Cardiac septum (tissue), 1 donor: ENCODE data around the gene PGPEP1. TPM values are rescaled to one million over a fixed set of nuclear protein-coding genes. Genes with fewer than 3 reads are reported as not detected.
"Not testable (repeated sequence)": the region's sequence is repeated elsewhere in the genome, so short reads cannot be mapped to it uniquely, and the experiment has no call there.

Source experiments
- DNase-seq: peaks from one replicate; pipeline ENCODE4 v3.0.0-alpha.2; 2020; ENCODE audit warnings: low spot score
- intact Hi-C: fragments of 100-400 bp; cut with DNase I; formaldehyde crosslinking; loops from one replicate; pipeline ENCODE4 v1.14.0; 2022
- total RNA-seq: library from RNA; stranded (reverse); fragmentation: NEBNext Ultra II Directional; extraction: Animal tissue kit (Norgen Biotek cat#: 25700); gene quantifications from one replicate; pipeline ENCODE4 v1.2.1, GENCODE V29; 2021
- donor health status: DM: no; HTN: no; CAD: no.

PGPEP1 gene
- total RNA-seq, 1 donor from 2014 or later = 45.5 TPM

- DNase-seq = no peak
- intact Hi-C loops = no loop called here
Measured at GRCh38 chr19:18351544-18351943, 11.1 kb downstream of the PGPEP1 start.

GRCh38 chr19:18353378-18354005 lies 13.1 kb downstream of the PGPEP1 start:
- intact Hi-C loops = no loop called here

GRCh38 chr19:18354743-18355142 lies 14.3 kb downstream of the PGPEP1 start:
- DNase-seq, intact Hi-C loops: not testable (repeated sequence)

More at GRCh38 chr19:18353378-18354005, 13.1 kb downstream of the PGPEP1 start:
- no peak for DNase-seq

- DNase-seq = no peak
- intact Hi-C loops = no loop called here
Measured at GRCh38 chr19:18357041-18357440, 16.6 kb downstream of the PGPEP1 start.

- intact Hi-C loops = no loop called here
- DNase-seq = no peak
Measured at GRCh38 chr19:18361646-18362045, 21.2 kb downstream of the PGPEP1 start.

- intact Hi-C loops = no loop called here
- DNase-seq = no peak
Measured at GRCh38 chr19:18362934-18363542, 22.6 kb downstream of the PGPEP1 start.

- DNase-seq = no peak
- intact Hi-C loops = no loop called here
Measured at GRCh38 chr19:18363787-18364186, 23.4 kb downstream of the PGPEP1 start.

- intact Hi-C loops, DNase-seq: not testable (repeated sequence)
Measured at GRCh38 chr19:18364277-18364825, 24.0 kb downstream of the PGPEP1 start.

GRCh38 chr19:18364826-18365528 lies 24.6 kb downstream of the PGPEP1 start:
- intact Hi-C loops = no loop called here

GRCh38 chr19:18366021-18366435 lies 25.6 kb downstream of the PGPEP1 start:
- no peak for DNase-seq
- intact Hi-C loops = no loop called here

More at GRCh38 chr19:18364826-18365528, 24.6 kb downstream of the PGPEP1 start:
- no peak for DNase-seq

- DNase-seq = no peak
- intact Hi-C loops = no loop called here
Measured at GRCh38 chr19:18368504-18369222, 28.3 kb downstream of the PGPEP1 start.

GRCh38 chr19:18373407-18373891 lies 33.1 kb downstream of the PGPEP1 start:
- no peak for DNase-seq
- intact Hi-C loops = no loop called here

- intact Hi-C loops = no loop called here
Measured at GRCh38 chr19:18373892-18374629, 33.7 kb downstream of the PGPEP1 start.

GRCh38 chr19:18377026-18377425 lies 36.6 kb downstream of the PGPEP1 start:
- no peak for DNase-seq
- intact Hi-C loops = loop anchor here (5.0 kb wide), 1 partner anchor 40 kb away; the partner anchor contains the start of gene SSBP4

More at GRCh38 chr19:18373892-18374629, 33.7 kb downstream of the PGPEP1 start:
- peak; percentile 96 for DNase-seq

GRCh38 chr19:18379803-18380747 lies 39.7 kb downstream of the PGPEP1 start:
- intact Hi-C loops = loop anchor here (5.0 kb wide), 1 partner anchor 37 kb away; the partner anchor contains the start of gene SSBP4
- DNase-seq = peak; percentile 90

- intact Hi-C loops = no loop called here
- DNase-seq = no peak
Measured at GRCh38 chr19:18380843-18381242, 40.4 kb downstream of the PGPEP1 start.

GRCh38 chr19:18383622-18384021 lies 43.2 kb downstream of the PGPEP1 start:
- intact Hi-C loops = not testable (repeated sequence)

GRCh38 chr19:18384775-18385174 lies 44.4 kb downstream of the PGPEP1 start:
- intact Hi-C loops = no loop called here
- DNase-seq = no peak

More at GRCh38 chr19:18383622-18384021, 43.2 kb downstream of the PGPEP1 start:
- DNase-seq = not testable (repeated sequence)
